ENCODE measurements around the gene FH. TPM values are rescaled to one million over a fixed set of nuclear protein-coding genes. Genes with fewer than 3 reads are reported as not detected.

The FH gene
- total RNA-seq, 1 donor from 2014 or later = 55.9 TPM

- Mint-ChIP-seq H3K27ac (ENCODE audit: unreplicated experiment) (no peak overlapping the region), H3K36me3 (ENCODE audit: low read depth, unreplicated experiment) (no peaks in the 10 kb centered on the region), H3K4me1 (ENCODE audit: unreplicated experiment) (peaks cover 11% of the 10 kb centered on the region), H3K4me3 (ENCODE audit: unreplicated experiment) (no peak overlapping the region), H3K27me3 (ENCODE audit: unreplicated experiment) (peaks cover 3% of the 10 kb centered on the region), H3K9me3 (ENCODE audit: unreplicated experiment) (no peaks in the 10 kb centered on the region)
- no peak for DNase-seq (ENCODE audit: low spot score)
- TF ChIP-seq CTCF (IDR thresholded peaks at IDR 0.05; ENCODE audit: unreplicated experiment) = no peak
Measured at GRCh38 chr1:241532864-241533263, 13.3 kb upstream of the FH start.

GRCh38 chr1:241532162-241532531, 12.6 kb upstream of the FH start, which contains the start of gene KMO:
Gene KMO, plus strand, starts transcription at chr1:241532378. Its CDS starts 67 bp downstream, at chr1:241532445.
- no peaks in the 10 kb centered on the region for H3K9me3 Mint-ChIP-seq (ENCODE audit: unreplicated experiment)
- H3K27ac Mint-ChIP-seq (ENCODE audit: unreplicated experiment) = peak within 1 kb of the TSS; percentile 77
- TF ChIP-seq CTCF (IDR thresholded peaks at IDR 0.05; ENCODE audit: unreplicated experiment) = no peak
- no peaks in the 10 kb centered on the region for H3K27me3 Mint-ChIP-seq (ENCODE audit: unreplicated experiment)
- peaks cover 11% of the 10 kb centered on the region for H3K4me1 Mint-ChIP-seq (ENCODE audit: unreplicated experiment)
- H3K36me3 Mint-ChIP-seq (ENCODE audit: low read depth, unreplicated experiment) = no peaks in the 10 kb centered on the region
- no peak for DNase-seq (ENCODE audit: low spot score)
- no peak within 1 kb of the TSS for H3K4me3 Mint-ChIP-seq (ENCODE audit: unreplicated experiment)

GRCh38 chr1:241531195-241532161, 11.9 kb upstream of the FH start:
- Mint-ChIP-seq H3K36me3 (ENCODE audit: low read depth, unreplicated experiment) (no peaks in the 10 kb centered on the region), H3K9me3 (ENCODE audit: unreplicated experiment) (no peaks in the 10 kb centered on the region), H3K27ac (ENCODE audit: unreplicated experiment) (peak overlapping the region; percentile 77), H3K27me3 (ENCODE audit: unreplicated experiment) (no peaks in the 10 kb centered on the region), H3K4me1 (ENCODE audit: unreplicated experiment) (peaks cover 11% of the 10 kb centered on the region), H3K4me3 (ENCODE audit: unreplicated experiment) (no peak overlapping the region)
- peak; percentile 67 for TF ChIP-seq CTCF (IDR thresholded peaks at IDR 0.05; ENCODE audit: unreplicated experiment)
- DNase-seq (ENCODE audit: low spot score) = no peak

- no peaks in the 10 kb centered on the region for H3K27me3 Mint-ChIP-seq (ENCODE audit: unreplicated experiment)
- no peaks in the 10 kb centered on the region for H3K36me3 Mint-ChIP-seq (ENCODE audit: low read depth, unreplicated experiment)
- H3K4me3 Mint-ChIP-seq (ENCODE audit: unreplicated experiment) = no peak overlapping the region
- DNase-seq (ENCODE audit: low spot score) = no peak
- TF ChIP-seq CTCF (IDR thresholded peaks at IDR 0.05; ENCODE audit: unreplicated experiment) = no peak
- peaks cover 10% of the 10 kb centered on the region for H3K4me1 Mint-ChIP-seq (ENCODE audit: unreplicated experiment)
- H3K27ac Mint-ChIP-seq (ENCODE audit: unreplicated experiment) = no peak overlapping the region
- no peaks in the 10 kb centered on the region for H3K9me3 Mint-ChIP-seq (ENCODE audit: unreplicated experiment)
Measured at GRCh38 chr1:241527146-241527545, 7.6 kb upstream of the FH start.

GRCh38 chr1:241525026-241525425, 5.5 kb upstream of the FH start:
- H3K27me3 Mint-ChIP-seq (ENCODE audit: unreplicated experiment) = no peaks in the 10 kb centered on the region
- no peak overlapping the region for H3K4me3 Mint-ChIP-seq (ENCODE audit: unreplicated experiment)
- H3K4me1 Mint-ChIP-seq (ENCODE audit: unreplicated experiment) = peaks cover 8% of the 10 kb centered on the region
- H3K9me3 Mint-ChIP-seq (ENCODE audit: unreplicated experiment) = no peaks in the 10 kb centered on the region
- DNase-seq (ENCODE audit: low spot score) = no peak
- no peak for TF ChIP-seq CTCF (IDR thresholded peaks at IDR 0.05; ENCODE audit: unreplicated experiment)
- H3K27ac Mint-ChIP-seq (ENCODE audit: unreplicated experiment) = no peak overlapping the region
- no peaks in the 10 kb centered on the region for H3K36me3 Mint-ChIP-seq (ENCODE audit: low read depth, unreplicated experiment)
